Femur (tissue), 1 donor: ENCODE measurements around the gene D2HGDH.
"Not testable (repeated sequence)": the region's sequence is repeated elsewhere in the genome, so short reads cannot be mapped to it uniquely, and the experiment has no call there.

Source experiments
- DNase-seq: peaks from one replicate; pipeline ENCODE4 v3.0.0-alpha.2; 2017

The D2HGDH gene

GRCh38 chr2:241810307-241811200 is 76.1 kb downstream of the D2HGDH start:
- no peak for DNase-seq

DNA sequence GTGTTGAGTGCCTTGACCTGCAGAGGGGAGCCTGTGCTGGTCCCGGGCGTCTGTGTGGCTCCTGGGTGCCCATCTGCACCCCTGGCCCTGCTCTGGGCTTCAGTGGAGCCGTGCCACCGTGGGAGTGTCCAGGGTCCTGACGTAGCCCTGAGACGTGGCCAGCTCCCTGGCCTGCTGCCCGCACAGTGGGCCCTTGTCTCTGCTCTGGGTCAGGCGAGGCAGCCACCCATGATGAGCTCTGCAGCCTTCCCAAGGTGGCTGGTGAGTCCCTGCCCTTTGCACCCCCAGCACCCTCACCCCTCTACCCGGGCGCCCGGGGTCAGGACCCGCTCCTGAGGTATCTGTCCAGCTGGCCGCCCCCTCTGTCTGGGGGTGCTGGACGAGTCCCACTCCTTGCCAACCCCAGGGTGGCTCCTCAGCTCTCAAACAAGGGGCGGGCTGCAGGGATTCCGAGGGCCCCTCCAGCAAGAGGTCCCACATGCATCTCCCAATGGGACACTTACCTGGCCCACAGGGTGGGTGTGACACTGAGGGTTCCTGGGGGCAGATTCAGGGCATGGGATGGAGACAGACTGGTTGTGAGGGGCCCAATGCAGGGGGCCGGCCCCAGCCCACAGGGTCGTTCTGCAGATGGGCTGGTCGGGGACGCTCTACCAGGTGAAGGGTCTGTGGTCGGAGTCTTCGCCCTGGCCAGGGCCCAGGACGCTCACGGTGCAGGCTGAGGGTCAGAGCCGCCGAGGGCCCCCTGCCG is 76.9 kb downstream of the D2HGDH start:
- no peak for DNase-seq

DNA sequence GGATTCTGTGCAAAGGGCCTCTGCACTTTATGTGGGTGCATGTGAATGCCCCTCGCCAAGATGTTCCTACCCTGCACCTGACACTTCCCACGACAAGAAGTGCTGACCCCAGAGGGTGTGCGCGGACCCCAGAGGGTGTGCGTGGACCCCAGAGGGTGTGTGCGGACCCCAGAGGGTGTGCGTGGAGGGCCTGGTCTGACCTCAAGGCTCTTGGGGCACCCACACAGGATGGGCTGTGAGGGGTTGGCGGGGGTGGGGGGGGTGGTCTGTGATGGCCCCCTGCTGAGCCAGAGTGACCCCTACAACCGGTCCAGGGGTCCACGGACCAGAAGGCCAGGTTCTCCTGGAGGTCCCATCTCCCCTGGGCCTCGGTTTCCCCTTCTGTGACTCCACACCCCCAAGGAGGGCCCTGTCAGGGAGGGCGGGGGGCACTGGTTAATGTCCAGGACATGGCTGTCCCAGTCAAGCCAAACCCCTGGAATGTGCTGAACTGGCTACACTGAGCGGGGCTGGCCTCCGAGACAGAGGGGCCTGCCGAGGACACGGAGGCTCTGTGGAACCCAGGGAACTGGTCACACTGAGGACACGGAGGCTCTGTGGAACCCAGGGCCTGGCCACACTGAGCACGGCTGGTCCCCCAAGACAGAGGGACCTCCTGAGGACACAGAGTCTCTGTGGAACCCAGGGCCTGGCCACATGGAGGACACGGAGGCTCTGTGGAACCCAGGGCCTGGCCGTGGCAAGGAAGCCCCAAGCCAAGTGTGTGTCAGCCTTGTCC is 77.7 kb downstream of the D2HGDH start:
- DNase-seq: no peak

GRCh38 chr2:241812730-241813643 is 78.6 kb downstream of the D2HGDH start:
- peak; percentile 72 for DNase-seq

DNA sequence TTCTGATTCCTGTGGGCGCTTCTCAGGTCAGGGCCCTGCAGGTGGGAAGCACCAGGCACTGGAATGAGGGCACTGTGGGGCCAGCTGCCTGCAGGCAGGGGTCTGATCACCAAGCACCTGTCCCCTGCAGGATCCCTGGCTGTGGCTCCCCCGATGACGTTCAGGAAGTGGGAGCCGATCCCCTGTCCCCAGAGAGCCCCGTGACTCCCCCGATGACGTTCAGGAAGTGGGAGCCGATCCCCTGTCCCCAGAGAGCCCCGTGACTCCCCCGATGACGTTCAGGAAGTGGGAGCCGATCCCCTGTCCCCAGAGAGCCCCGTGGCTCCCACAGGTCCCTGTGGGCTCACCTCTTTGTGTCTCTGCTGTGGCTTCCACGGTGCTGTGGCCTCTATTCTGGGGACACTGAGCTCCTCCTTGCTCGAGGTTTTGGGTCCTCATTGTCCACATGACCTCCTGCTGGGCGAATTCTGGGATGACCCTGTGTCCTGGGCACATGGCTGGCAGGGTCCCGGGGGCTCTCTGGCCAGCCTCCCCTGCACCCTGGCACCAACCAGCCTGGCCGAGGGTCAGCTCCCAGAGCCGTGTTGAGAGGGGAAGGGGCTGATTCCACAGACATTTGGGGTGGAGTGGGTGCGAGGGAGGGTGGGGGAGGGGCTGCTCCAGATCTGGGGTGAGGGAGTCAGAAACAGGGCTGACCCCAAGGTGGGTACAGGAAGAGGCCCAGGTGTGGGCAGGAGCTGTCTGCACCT is 79.4 kb downstream of the D2HGDH start:
- no peak for DNase-seq

DNA sequence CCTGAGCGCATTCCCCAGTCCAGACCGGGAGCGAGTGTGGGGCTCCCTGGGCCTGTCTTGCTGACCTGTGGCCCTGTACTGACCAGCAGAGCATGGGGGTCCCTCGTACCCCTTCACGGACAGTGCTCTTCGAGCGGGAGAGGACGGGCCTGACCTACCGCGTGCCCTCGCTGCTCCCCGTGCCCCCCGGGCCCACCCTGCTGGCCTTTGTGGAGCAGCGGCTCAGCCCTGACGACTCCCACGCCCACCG is 79.9 kb downstream of the D2HGDH start:
- no peak for DNase-seq

DNA sequence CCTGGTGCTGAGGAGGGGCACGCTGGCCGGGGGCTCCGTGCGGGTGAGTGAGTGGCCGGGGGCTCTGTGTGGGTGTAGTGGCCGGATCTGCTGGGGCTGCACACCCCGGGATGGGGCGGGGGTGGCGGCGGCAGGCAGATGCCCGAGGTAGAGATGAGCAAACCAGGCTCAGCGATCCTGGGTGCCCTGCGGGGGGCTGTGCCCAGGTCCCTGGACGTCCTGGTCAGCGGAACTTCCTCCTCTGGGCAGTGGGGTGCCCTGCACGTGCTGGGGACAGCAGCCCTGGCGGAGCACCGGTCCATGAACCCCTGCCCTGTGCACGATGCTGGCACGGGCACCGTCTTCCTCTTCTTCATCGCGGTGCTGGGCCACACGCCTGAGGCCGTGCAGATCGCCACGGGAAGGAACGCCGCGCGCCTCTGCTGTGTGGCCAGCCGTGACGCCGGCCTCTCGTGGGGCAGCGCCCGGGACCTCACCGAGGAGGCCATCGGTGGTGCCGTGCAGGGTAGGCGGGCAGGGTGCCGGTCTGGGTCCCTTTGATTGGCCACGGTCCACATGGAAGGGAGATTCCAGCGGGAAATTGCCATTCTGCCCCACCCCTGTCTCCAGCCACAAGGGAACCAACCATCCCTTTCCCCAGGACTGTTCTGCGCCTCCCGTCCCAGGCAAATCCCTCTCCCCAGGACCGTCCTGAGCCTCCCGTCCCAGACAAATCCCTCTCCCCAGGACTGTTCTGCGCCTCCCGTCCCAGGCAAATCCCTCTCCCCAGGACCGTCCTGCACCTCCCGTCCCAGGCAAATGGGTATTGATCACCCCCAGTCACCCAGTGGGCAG is 80.4 kb downstream of the D2HGDH start:
- no peak for DNase-seq

- DNase-seq: no peak
Measured at GRCh38 chr2:241815477-241816430, 81.3 kb downstream of the D2HGDH start.

GRCh38 chr2:241816431-241817121 is 82.1 kb downstream of the D2HGDH start:
- no peak for DNase-seq

DNA sequence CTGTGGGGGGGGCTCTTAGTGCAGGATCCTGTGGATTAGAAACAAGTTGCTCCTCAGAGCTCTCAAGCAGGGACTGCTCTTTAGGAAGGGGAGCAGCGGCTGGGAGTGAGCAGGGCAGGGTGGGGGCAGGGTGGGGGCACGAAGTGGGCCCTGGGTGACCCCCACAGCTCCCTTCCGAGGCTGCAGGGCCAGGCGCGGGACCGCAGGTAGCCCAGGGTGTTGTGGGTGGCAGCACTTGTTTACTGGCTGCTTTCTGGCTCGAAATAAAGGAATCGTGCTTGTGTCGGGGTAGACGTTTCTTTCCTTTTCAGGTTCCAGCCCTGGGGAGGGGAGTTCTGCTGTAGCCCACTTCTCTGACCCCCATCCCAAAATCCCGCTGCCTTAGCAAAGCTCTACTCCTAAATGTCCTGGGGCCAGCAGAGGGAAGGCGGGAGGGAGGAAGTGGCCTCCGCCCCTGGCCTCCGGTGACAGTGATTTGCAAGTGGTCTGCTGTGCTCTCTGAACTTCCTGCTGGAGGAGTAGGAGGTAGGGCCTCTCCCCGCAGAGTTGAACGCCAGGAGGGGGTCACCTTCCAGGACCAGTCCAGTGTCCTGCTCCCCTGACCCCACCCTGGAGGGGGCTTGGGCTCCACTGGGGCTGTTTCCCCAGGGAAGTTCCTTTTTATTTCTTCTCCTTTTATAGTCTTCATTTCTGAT is 82.8 kb downstream of the D2HGDH start:
- peak; percentile 24 for DNase-seq

- not testable (repeated sequence) for DNase-seq
Measured at GRCh38 chr2:241817821-241818215, 83.4 kb downstream of the D2HGDH start.
